ENCODE results near the gene HTT. TPM values are rescaled to one million over a fixed set of nuclear protein-coding genes. Genes with fewer than 3 reads are reported as not detected.

The HTT gene
- total RNA-seq, 1 donor from 2014 or later, result 23.9 TPM

GRCh38 chr4:3220476-3221183, 146.1 kb downstream of the HTT start:
- DNase-seq, result no peak
- intact Hi-C loops (cut with DNase I), result no loop called here
- no peak for ATAC-seq (ENCODE audit: poor library complexity)

GRCh38 chr4:3221184-3221494, 146.7 kb downstream of the HTT start:
- ATAC-seq (ENCODE audit: poor library complexity) (no peak), DNase-seq (no peak)
- intact Hi-C loops (cut with DNase I), result no loop called here

GRCh38 chr4:3221996-3222395, 147.5 kb downstream of the HTT start:
- no peak for ATAC-seq (ENCODE audit: poor library complexity)
- no peak for DNase-seq
- intact Hi-C loops (cut with DNase I), result no loop called here

GRCh38 chr4:3223346-3223745, 148.9 kb downstream of the HTT start:
- ATAC-seq (ENCODE audit: poor library complexity) (no peak), DNase-seq (peak; percentile 13)
- intact Hi-C loops (cut with DNase I), result no loop called here

GRCh38 chr4:3223956-3224748, 149.7 kb downstream of the HTT start:
- intact Hi-C loops (cut with DNase I), result no loop called here
- no peak for ATAC-seq (ENCODE audit: poor library complexity)
- DNase-seq, result no peak

GRCh38 chr4:3225071-3225850, 150.8 kb downstream of the HTT start:
- DNase-seq, result peak; percentile 23
- ATAC-seq (ENCODE audit: poor library complexity), result no peak
- intact Hi-C loops (cut with DNase I), result no loop called here

GRCh38 chr4:3225936-3226335, 151.5 kb downstream of the HTT start:
- DNase-seq, result peak; percentile 31
- ATAC-seq (ENCODE audit: poor library complexity), result peak; percentile 16
- intact Hi-C loops (cut with DNase I), result no loop called here

GRCh38 chr4:3226467-3226866, 152.0 kb downstream of the HTT start:
- ATAC-seq (ENCODE audit: poor library complexity) (peak; percentile 50), DNase-seq (peak; percentile 35)
- intact Hi-C loops (cut with DNase I), result no loop called here

GRCh38 chr4:3226944-3227343, 152.5 kb downstream of the HTT start:
- DNase-seq (peak; percentile 4), ATAC-seq (ENCODE audit: poor library complexity) (no peak)
- intact Hi-C loops (cut with DNase I), result no loop called here

GRCh38 chr4:3227878-3228675, 153.6 kb downstream of the HTT start:
- intact Hi-C loops (cut with DNase I), result no loop called here
- ATAC-seq (ENCODE audit: poor library complexity) (peak; percentile 50), DNase-seq (peak; percentile 53)

- ATAC-seq (ENCODE audit: poor library complexity) (no peak), DNase-seq (peak; percentile 9)
- intact Hi-C loops (cut with DNase I), result no loop called here
These were observed 154.4 kb downstream of the HTT start for GRCh38 chr4:3228881-3229280.

GRCh38 chr4:3229328-3229727, 154.8 kb downstream of the HTT start:
- DNase-seq (peak; percentile 24), ATAC-seq (ENCODE audit: poor library complexity) (no peak)
- intact Hi-C loops (cut with DNase I), result no loop called here

GRCh38 chr4:3229964-3230363, 155.5 kb downstream of the HTT start:
- intact Hi-C loops (cut with DNase I), result no loop called here
- peak; percentile 29 for DNase-seq
- ATAC-seq (ENCODE audit: poor library complexity), result no peak

GRCh38 chr4:3231471-3231870, 157.0 kb downstream of the HTT start:
- ATAC-seq (ENCODE audit: poor library complexity), result no peak
- peak; percentile 21 for DNase-seq
- intact Hi-C loops (cut with DNase I), result no loop called here

- intact Hi-C loops (cut with DNase I), result no loop called here
- ATAC-seq (ENCODE audit: poor library complexity), result no peak
- DNase-seq, result peak; percentile 36
These were observed 157.5 kb downstream of the HTT start for GRCh38 chr4:3232001-3232400.

- ATAC-seq (ENCODE audit: poor library complexity) (no peak), DNase-seq (peak; percentile 29)
- intact Hi-C loops (cut with DNase I), result no loop called here
These were observed 158.4 kb downstream of the HTT start for GRCh38 chr4:3232871-3233271.

GRCh38 chr4:3233391-3234071, 159.1 kb downstream of the HTT start:
- ATAC-seq (ENCODE audit: poor library complexity) (no peak), DNase-seq (no peak)
- intact Hi-C loops (cut with DNase I), result no loop called here

All from Right ventricle myocardium superior (tissue), 1 donor.